Esophagus muscularis mucosa (tissue), 4 donors: Measurements from ENCODE around the gene TTC6. TPM values are rescaled to one million over a fixed set of nuclear protein-coding genes. Genes with fewer than 3 reads are reported as not detected.

ENCODE experiments used
- DNase-seq: peaks from one replicate; pipeline ENCODE4 v3.0.0-alpha.2; 2017; ENCODE audit errors: extremely low spot score
- H3K27ac ChIP-seq, 4 donors: fragments of 200-600 bp; sonication (generic); replicated peaks in 1 of 4; 1 replicate in 3 of 4; 2 replicates in 1 of 4; pipeline ENCODE4 v1.5.1; 2016 to 2019; ENCODE audit warnings: mild to moderate bottlenecking in 1 of 4
- H3K27me3 ChIP-seq, 4 donors: fragments of 200-600 bp; sonication (generic); one replicate each; pipeline versions ENCODE4 v1.5.1 to v1.6.0; 2016 to 2019
- H3K36me3 ChIP-seq, 4 donors: fragments of 200-600 bp; sonication (generic); one replicate each; pipeline ENCODE4 v1.5.1; 2016 to 2019
- H3K4me1 ChIP-seq, 4 donors: fragments of 200-600 bp; sonication (generic); one replicate each; pipeline ENCODE4 v1.5.1; 2016 to 2019
- H3K4me3 ChIP-seq, 4 donors: fragments of 200-600 bp; sonication (generic); 1 replicate in 2 of 4; 2 replicates in 2 of 4; pipeline ENCODE4 v1.5.1; 2016 to 2019; ENCODE audit warnings: mild to moderate bottlenecking in 4 of 4, moderate library complexity in 1 of 4
- H3K9me3 ChIP-seq, 4 donors: fragments of 200-600 bp; sonication (generic); 1 replicate in 3 of 4; 2 replicates in 1 of 4; pipeline ENCODE4 v1.5.1; 2016 to 2019
- CTCF ChIP-seq, 3 experiments: fragments of 200-600 bp in 2 of 3; fragments of 450-650 bp in 1 of 3; sonication (generic) in 2 of 3; IDR thresholded peaks; one replicate each; pipeline ENCODE4 v1.5.1; 2017 to 2019; ENCODE audit warnings: antibody characterized with exemption in 3 of 3, mild to moderate bottlenecking in 2 of 3, moderate library complexity in 1 of 3
- EP300 ChIP-seq: sonication (generic); formaldehyde crosslinking; IDR thresholded peaks from one replicate; pipeline ENCODE4 v1.6.1; 2017; ENCODE audit warnings: antibody characterized with exemption
- POLR2A ChIP-seq: fragments of 450-650 bp; IDR thresholded peaks from one replicate; pipeline ENCODE4 v1.6.1; 2017; ENCODE audit warnings: antibody characterized with exemption, moderate library complexity, mild to moderate bottlenecking, low read depth
- POLR2AphosphoS5 ChIP-seq, 2 donors: sonication (generic); formaldehyde crosslinking; IDR thresholded peaks; one replicate each; pipeline ENCODE4 v1.6.1; 2017; ENCODE audit warnings: antibody characterized with exemption in 2 of 2
- WGBS: methylation state at CpG from one replicate; pipeline ENCODE4 v1.1.5; 2018; 5-methylcytosine and 5-hydroxymethylcytosine counted together
- intact Hi-C: fragments of 100-400 bp; cut with DNase I; formaldehyde crosslinking; loops from one replicate; pipeline ENCODE4 v1.15.1; 2023
- total RNA-seq, 4 donors: library from RNA; depleted of rRNA; stranded (reverse); fragments of >200 nt; gene quantifications; one replicate each; pipeline versions ENCODE4 v1.1.0 to v1.2.1, GENCODE V29; 2016

Gene TTC6
- total RNA-seq, 4 donors from 2014 or later: not detected

- WGBS: 74% methylated on average over 4 of the region's 4 CpGs
- Histone ChIP-seq H3K27ac (no peak overlapping the region), H3K4me1 (no peaks in the 10 kb centered on the region), H3K27me3 (peaks cover 0 to 20% (median 0%) of the 10 kb centered on the region in 4 donors), H3K9me3 (peaks cover 0 to 4% (median 0%) of the 10 kb centered on the region in 4 donors), H3K36me3 (no peaks in the 10 kb centered on the region), H3K4me3 (no peak overlapping the region)
- DNase-seq: no peak
- no peak for TF ChIP-seq POLR2A
- no peak for TF ChIP-seq POLR2AphosphoS5 (IDR thresholded peaks at IDR 0.05)
- TF ChIP-seq CTCF (IDR thresholded peaks at IDR 0.05): no peak
- TF ChIP-seq EP300: no peak
- intact Hi-C loops: no loop called here
Measured at GRCh38 chr14:37637341-37637740, 41.9 kb downstream of the TTC6 start.

GRCh38 chr14:37638599-37638998 is 43.2 kb downstream of the TTC6 start:
- no peak for TF ChIP-seq POLR2AphosphoS5 (IDR thresholded peaks at IDR 0.05)
- no peak for TF ChIP-seq CTCF (IDR thresholded peaks at IDR 0.05)
- TF ChIP-seq EP300: no peak
- TF ChIP-seq POLR2A: no peak
- WGBS: 70% methylated on average over 2 of the region's 2 CpGs
- H3K9me3 ChIP-seq: no peaks in the 10 kb centered on the region
- H3K4me1 ChIP-seq: no peaks in the 10 kb centered on the region
- peaks cover 0 to 8% (median 0%) of the 10 kb centered on the region in 4 donors for H3K27me3 ChIP-seq
- no peak overlapping the region for H3K27ac ChIP-seq
- intact Hi-C loops: no loop called here
- no peaks in the 10 kb centered on the region for H3K36me3 ChIP-seq
- no peak for DNase-seq
- H3K4me3 ChIP-seq: no peak overlapping the region

- intact Hi-C loops: no loop called here
- Histone ChIP-seq H3K9me3 (no peaks in the 10 kb centered on the region), H3K27me3 (peaks cover 0 to 3% (median 0%) of the 10 kb centered on the region in 4 donors), H3K27ac (no peak overlapping the region), H3K4me3 (no peak overlapping the region), H3K36me3 (no peaks in the 10 kb centered on the region), H3K4me1 (no peaks in the 10 kb centered on the region)
- WGBS: 74% methylated on average over 1 of the region's 1 CpG
- DNase-seq: no peak
- TF ChIP-seq POLR2AphosphoS5 (IDR thresholded peaks at IDR 0.05) (no peak), CTCF (IDR thresholded peaks at IDR 0.05) (no peak), POLR2A (no peak), EP300 (no peak)
Measured at GRCh38 chr14:37641117-37641516, 45.7 kb downstream of the TTC6 start.

- WGBS: 100% methylated on average over 3 of the region's 3 CpGs
Measured at GRCh38 chr14:37642125-37642524, 46.7 kb downstream of the TTC6 start.

More at GRCh38 chr14:37642125-37642524, 46.7 kb downstream of the TTC6 start:
- TF ChIP-seq CTCF (IDR thresholded peaks at IDR 0.05): no peak
- TF ChIP-seq POLR2AphosphoS5 (IDR thresholded peaks at IDR 0.05): no peak
- TF ChIP-seq EP300: no peak
- no peak for TF ChIP-seq POLR2A
- Histone ChIP-seq H3K36me3 (no peaks in the 10 kb centered on the region), H3K4me3 (no peak overlapping the region), H3K4me1 (no peaks in the 10 kb centered on the region), H3K9me3 (no peaks in the 10 kb centered on the region), H3K27ac (no peak overlapping the region), H3K27me3 (peaks cover 0 to 3% (median 0%) of the 10 kb centered on the region in 4 donors)
- no peak for DNase-seq
- intact Hi-C loops: no loop called here
